AG09319 (cell line): ENCODE data around the gene CD69.
"Not testable (repeated sequence)": the region's sequence is repeated elsewhere in the genome, so short reads cannot be mapped to it uniquely, and the experiment has no call there.

Experiments used
- DNase-seq: peaks from one replicate; pipeline ENCODE4 v3.0.0-alpha.2; 2010; ENCODE audit warnings: low read depth; ENCODE audit errors: extremely low read depth
- TF ChIP-seq, protein P1 (sequence below): IDR thresholded peaks from 2 replicates; pipeline ENCODE4 v1.5.1; 2011; ENCODE audit warnings: low read depth, mild to moderate bottlenecking, inconsistent platforms, low read length, moderate library complexity

Gene CD69

DNA sequence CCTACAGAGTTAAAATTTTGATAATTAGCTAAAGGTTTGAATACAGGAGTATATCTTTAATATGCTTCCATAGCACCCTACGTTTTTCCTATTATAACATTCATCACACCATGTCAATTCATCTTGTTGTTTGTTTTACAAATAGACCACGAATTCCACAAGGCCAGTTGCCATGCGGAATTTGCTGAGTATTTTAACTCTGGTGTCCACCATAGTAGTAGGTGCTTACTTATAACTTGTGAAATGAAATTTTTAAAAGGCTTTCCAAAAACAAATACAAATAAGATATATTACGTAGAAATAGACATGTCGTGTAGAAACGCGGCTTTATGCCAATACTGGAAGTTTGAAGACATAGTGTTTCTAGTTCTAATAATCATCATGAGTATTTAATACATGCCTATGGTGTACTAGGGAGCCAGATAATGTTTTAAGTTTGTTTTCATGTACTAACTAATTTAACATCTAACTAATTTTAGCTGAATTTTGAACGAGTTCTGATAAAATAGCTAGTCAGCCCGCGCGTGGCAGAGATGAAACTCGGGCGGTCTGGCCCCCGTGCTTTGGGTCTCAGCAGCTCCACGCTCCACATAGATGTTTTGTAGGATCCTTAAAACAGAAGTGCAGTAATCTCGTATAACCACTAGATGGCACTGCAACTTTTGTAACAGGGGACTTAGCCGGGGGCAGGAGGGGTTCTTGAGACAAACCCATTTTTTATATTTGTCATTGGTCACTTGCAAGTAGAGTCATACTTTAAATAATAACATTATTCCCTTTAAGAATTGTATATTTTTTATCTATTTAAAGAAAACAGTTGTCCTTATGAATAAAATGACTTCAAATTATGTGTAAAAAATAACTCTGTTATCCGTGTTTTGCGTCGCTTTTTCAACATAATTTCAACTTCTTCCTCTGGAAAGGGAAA, 10.2 kb downstream of the CD69 start:
- peak; percentile 16 for DNase-seq
- TF ChIP-seq, protein P1, sequence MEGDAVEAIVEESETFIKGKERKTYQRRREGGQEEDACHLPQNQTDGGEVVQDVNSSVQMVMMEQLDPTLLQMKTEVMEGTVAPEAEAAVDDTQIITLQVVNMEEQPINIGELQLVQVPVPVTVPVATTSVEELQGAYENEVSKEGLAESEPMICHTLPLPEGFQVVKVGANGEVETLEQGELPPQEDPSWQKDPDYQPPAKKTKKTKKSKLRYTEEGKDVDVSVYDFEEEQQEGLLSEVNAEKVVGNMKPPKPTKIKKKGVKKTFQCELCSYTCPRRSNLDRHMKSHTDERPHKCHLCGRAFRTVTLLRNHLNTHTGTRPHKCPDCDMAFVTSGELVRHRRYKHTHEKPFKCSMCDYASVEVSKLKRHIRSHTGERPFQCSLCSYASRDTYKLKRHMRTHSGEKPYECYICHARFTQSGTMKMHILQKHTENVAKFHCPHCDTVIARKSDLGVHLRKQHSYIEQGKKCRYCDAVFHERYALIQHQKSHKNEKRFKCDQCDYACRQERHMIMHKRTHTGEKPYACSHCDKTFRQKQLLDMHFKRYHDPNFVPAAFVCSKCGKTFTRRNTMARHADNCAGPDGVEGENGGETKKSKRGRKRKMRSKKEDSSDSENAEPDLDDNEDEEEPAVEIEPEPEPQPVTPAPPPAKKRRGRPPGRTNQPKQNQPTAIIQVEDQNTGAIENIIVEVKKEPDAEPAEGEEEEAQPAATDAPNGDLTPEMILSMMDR: peak; percentile 81

DNA sequence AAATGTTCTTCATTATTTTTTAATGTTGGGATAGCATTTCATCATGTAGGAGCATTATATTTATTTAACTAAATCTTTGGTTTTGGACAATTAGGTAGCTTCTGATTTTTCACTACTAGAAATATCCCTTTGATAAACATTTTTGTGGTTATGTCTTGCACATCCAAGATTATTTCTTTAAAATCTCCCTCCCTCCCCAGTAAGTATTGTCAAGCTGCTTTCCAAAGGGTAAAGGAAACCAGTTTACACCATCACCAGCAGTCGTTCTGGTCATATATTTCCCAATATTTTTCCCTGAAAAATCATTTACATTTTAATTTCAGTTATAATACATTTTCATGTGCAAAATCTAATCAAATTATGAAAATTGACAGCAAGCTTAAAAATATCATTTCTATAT, 11.1 kb downstream of the CD69 start:
- TF ChIP-seq, protein P1: no peak
- no peak for DNase-seq

GRCh38 chr12:9745199-9745598, 15.5 kb downstream of the CD69 start:
- no peak for DNase-seq
- TF ChIP-seq, protein P1: no peak

- TF ChIP-seq, protein P1: no peak
- no peak for DNase-seq
Observed at GRCh38 chr12:9742661-9743060, 18.0 kb downstream of the CD69 start.

GRCh38 chr12:9741726-9742125, 19.0 kb downstream of the CD69 start:
- TF ChIP-seq, protein P1: no peak
- no peak for DNase-seq

DNA sequence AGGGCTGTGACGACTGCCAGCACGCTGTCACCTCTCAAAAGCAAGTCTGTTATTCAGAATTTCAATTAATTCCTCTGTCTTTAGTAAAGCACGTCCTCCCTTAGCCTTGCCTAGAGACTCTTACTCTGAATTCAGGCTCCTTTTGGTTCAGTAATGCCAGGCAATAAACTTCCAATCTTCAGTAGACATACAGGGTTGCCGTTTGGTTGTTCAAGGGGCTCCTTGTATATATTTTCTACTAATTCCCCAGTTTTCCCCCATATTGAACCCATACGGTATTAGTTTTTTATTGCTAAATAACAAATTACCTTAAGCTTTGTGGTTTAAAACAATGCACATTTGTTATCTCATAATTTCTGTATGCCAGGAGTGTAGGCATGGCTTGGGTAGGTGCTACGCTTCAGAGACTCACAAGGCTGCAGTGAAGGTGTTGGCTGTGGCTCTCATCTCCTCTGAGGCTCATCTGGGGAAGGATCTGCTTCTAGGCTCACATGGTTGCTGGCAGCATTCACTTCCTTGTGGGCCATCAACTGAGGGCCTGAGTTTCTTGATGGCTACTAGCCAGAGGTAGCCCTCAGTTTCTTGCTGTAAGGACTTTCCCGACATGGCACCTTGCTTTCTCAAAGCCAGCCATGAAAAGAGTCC, 20.5 kb downstream of the CD69 start:
- DNase-seq: no peak
- TF ChIP-seq, protein P1: no peak

GRCh38 chr12:9739404-9740105, 21.1 kb downstream of the CD69 start:
- not testable (repeated sequence) for DNase-seq

GRCh38 chr12:9738905-9739304, 21.8 kb downstream of the CD69 start:
- not testable (repeated sequence) for DNase-seq
